Chondrocyte (in vitro differentiated cells): Measurements from ENCODE around the gene LIAS. TPM values are rescaled to one million over a fixed set of nuclear protein-coding genes. Genes with fewer than 3 reads are reported as not detected.

Experiments used
- DNase-seq: peaks from one replicate; pipeline ENCODE4 v3.0.0; 2021; ENCODE audit warnings: mixed read lengths, low spot score
- H3K27ac Mint-ChIP-seq: one replicate; pipeline ENCODE4 v1.8.0; 2021; ENCODE audit warnings: mild to moderate bottlenecking, moderate library complexity, mixed read lengths; ENCODE audit not compliant: unreplicated experiment
- H3K27me3 Mint-ChIP-seq: 2 replicates; pipeline ENCODE4 v1.8.0; 2021; ENCODE audit warnings: low read depth, mixed read lengths
- H3K36me3 Mint-ChIP-seq: 2 replicates; pipeline ENCODE4 v1.8.0; 2021; ENCODE audit warnings: low read depth, mixed read lengths
- H3K4me1 Mint-ChIP-seq: 2 replicates; pipeline ENCODE4 v1.8.0; 2021; ENCODE audit warnings: low read depth, mild to moderate bottlenecking, mixed read lengths
- H3K4me3 Mint-ChIP-seq: one replicate; pipeline ENCODE4 v1.8.0; 2021; ENCODE audit warnings: mild to moderate bottlenecking, moderate library complexity, mixed read lengths; ENCODE audit not compliant: unreplicated experiment
- H3K9me3 Mint-ChIP-seq: 2 replicates; pipeline ENCODE4 v1.8.0; 2021; ENCODE audit warnings: low read depth, mixed read lengths
- CTCF ChIP-seq: fragments of 200-600 bp; sonication (generic); IDR thresholded peaks from 2 replicates; pipeline ENCODE4 v1.5.0; 2021; ENCODE audit warnings: antibody characterized with exemption, mild to moderate bottlenecking, moderate library complexity
- total RNA-seq: library from RNA; stranded (reverse); gene quantifications from 3 replicates; pipeline ENCODE4 v1.2.1, GENCODE V29; 2021

The LIAS gene
- total RNA-seq, 1 donor from 2014 or later: 6.8 TPM

- Mint-ChIP-seq H3K9me3 (no peaks in the 10 kb centered on the region), H3K27ac (no peak overlapping the region)
- TF ChIP-seq CTCF: no peak
Measured at GRCh38 chr4:39426728-39427127, 32.1 kb upstream of the LIAS start.

GRCh38 chr4:39427520-39428114 lies 31.2 kb upstream of the LIAS start:
- no peak for DNase-seq
- no peak overlapping the region for H3K4me3 Mint-ChIP-seq
- no peak overlapping the region for H3K27ac Mint-ChIP-seq
- H3K36me3 Mint-ChIP-seq: no peaks in the 10 kb centered on the region
- no peaks in the 10 kb centered on the region for H3K9me3 Mint-ChIP-seq
- TF ChIP-seq CTCF: no peak
- no peaks in the 10 kb centered on the region for H3K27me3 Mint-ChIP-seq
- H3K4me1 Mint-ChIP-seq: no peaks in the 10 kb centered on the region

More at GRCh38 chr4:39426728-39427127, 32.1 kb upstream of the LIAS start:
- H3K36me3 Mint-ChIP-seq: no peaks in the 10 kb centered on the region
- no peak overlapping the region for H3K4me3 Mint-ChIP-seq
- DNase-seq: no peak
- H3K27me3 Mint-ChIP-seq: no peaks in the 10 kb centered on the region
- no peaks in the 10 kb centered on the region for H3K4me1 Mint-ChIP-seq

- Mint-ChIP-seq H3K27ac (no peak overlapping the region), H3K4me1 (no peaks in the 10 kb centered on the region)
Measured at GRCh38 chr4:39429476-39430334, 29.2 kb upstream of the LIAS start.

GRCh38 chr4:39433878-39434492 lies 24.9 kb upstream of the LIAS start:
- no peaks in the 10 kb centered on the region for H3K4me1 Mint-ChIP-seq
- no peak overlapping the region for H3K27ac Mint-ChIP-seq
- no peak for TF ChIP-seq CTCF
- no peak overlapping the region for H3K4me3 Mint-ChIP-seq
- H3K27me3 Mint-ChIP-seq: peaks cover 10% of the 10 kb centered on the region
- H3K9me3 Mint-ChIP-seq: no peaks in the 10 kb centered on the region
- no peak for DNase-seq
- no peaks in the 10 kb centered on the region for H3K36me3 Mint-ChIP-seq

More at GRCh38 chr4:39429476-39430334, 29.2 kb upstream of the LIAS start:
- H3K4me3 Mint-ChIP-seq: no peak overlapping the region
- no peaks in the 10 kb centered on the region for H3K36me3 Mint-ChIP-seq
- H3K27me3 Mint-ChIP-seq: no peaks in the 10 kb centered on the region
- DNase-seq: no peak
- H3K9me3 Mint-ChIP-seq: no peaks in the 10 kb centered on the region
- no peak for TF ChIP-seq CTCF
